ENCODE data around the gene HADHA. TPM values are rescaled to one million over a fixed set of nuclear protein-coding genes. Genes with fewer than 3 reads are reported as not detected.

The HADHA gene
- total RNA-seq, 1 experiment from 2014 or later = 112 TPM

DNA sequence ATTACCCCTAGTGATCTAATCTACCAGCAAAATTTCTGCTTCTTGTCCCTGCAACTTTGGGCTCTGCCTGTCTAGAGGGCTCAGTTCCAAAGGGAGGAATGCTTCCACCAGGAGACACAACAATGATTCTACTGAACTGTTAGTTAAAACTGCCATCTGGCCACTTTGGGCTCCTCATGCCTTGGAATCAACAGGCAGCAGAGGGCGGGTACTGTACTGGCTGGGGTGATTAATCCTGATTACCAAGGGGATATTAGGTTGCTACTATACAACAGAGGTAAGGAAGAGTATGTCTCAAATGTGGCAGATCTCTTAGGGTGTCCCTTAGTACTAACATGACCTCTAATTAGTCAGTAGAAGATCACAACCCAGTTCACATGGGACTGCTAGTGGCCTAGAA is 21.4 kb downstream of the HADHA start:
- H3K79me1 ChIP-seq (ENCODE audit: insufficient read depth, low read depth, low read length, poor library complexity, severe bottlenecking) = peaks cover under 1% of the 10 kb centered on the region
- no peak overlapping the region for H4K5ac ChIP-seq (ENCODE audit: insufficient read length, low read depth, low read length)
- no CpG with 5 or more reads among the region's 1 CpG for WGBS (ENCODE audit: extremely low coverage, insufficient read length, low lambda C conversion rate)
- H3K23ac ChIP-seq (ENCODE audit: insufficient read length, low read depth, low read length) = no peak overlapping the region
- no peaks in the 10 kb centered on the region for H4K20me1 ChIP-seq (ENCODE audit: control insufficient read depth, insufficient read depth, insufficient read length)
- H3K4me3 Mint-ChIP-seq = no peak overlapping the region
- no peak overlapping the region for H3K9ac ChIP-seq (ENCODE audit: extremely low read depth, insufficient read length, low read length)
- no peaks in the 10 kb centered on the region for H3K27me3 Mint-ChIP-seq (ENCODE audit: low read depth)
- H3K4ac ChIP-seq (ENCODE audit: low read depth, low read length) = no peak overlapping the region
- no peak overlapping the region for H4K8ac ChIP-seq (replicated peaks; ENCODE audit: insufficient read length, low read depth, low read length)
- H3K9me3 Mint-ChIP-seq = peaks cover 2 to 9% of the 10 kb centered on the region in 2 experiments; a peak in 4 of 5 replicates
- H2BK5ac ChIP-seq (ENCODE audit: insufficient read length, low read length) = no peak overlapping the region
- TF ChIP-seq CTCF (conservative IDR thresholded peaks at IDR 0.05) = no peak
- H3K23me2 ChIP-seq (ENCODE audit: insufficient read length, low read depth, low read length, poor library complexity, severe bottlenecking) = no peaks in the 10 kb centered on the region
- no peak overlapping the region for H3K27ac Mint-ChIP-seq
- no peak overlapping the region for H2BK12ac ChIP-seq (ENCODE audit: insufficient read length, low read depth, low read length)
- peaks cover 27 to 37% (median 28%) of the 10 kb centered on the region in 3 experiments for H3K36me3 Mint-ChIP-seq (ENCODE audit: insufficient read depth in 1 of 3, low read depth in 3 of 3)
- H3T11ph ChIP-seq (ENCODE audit: low read length) = no peak overlapping the region
- H3K18ac ChIP-seq (ENCODE audit: insufficient read length, low read depth, low read length) = no peak overlapping the region
- H3K14ac ChIP-seq (ENCODE audit: insufficient read depth, low read length) = no peak overlapping the region
- no peaks in the 10 kb centered on the region for H3K4me1 Mint-ChIP-seq
- H3K27me3 ChIP-seq (ENCODE audit: insufficient read depth, low read length) = no peaks in the 10 kb centered on the region
- no peaks in the 10 kb centered on the region for H3K4me1 ChIP-seq (ENCODE audit: insufficient read depth, low read length)
- H4K91ac ChIP-seq (ENCODE audit: insufficient read length, low read depth, low read length) = no peak overlapping the region
- no peak overlapping the region for H3K56ac ChIP-seq (ENCODE audit: insufficient read length, low read depth, low read length)
- H3K4me2 ChIP-seq (ENCODE audit: insufficient read depth, insufficient read length, low read length) = no peak overlapping the region
- no peak overlapping the region for H2BK120ac ChIP-seq (ENCODE audit: low read depth, low read length, poor library complexity, severe bottlenecking)
- no peaks in the 10 kb centered on the region for H3K79me2 ChIP-seq (ENCODE audit: insufficient read depth, low read length)
- no peak for DNase-seq
- no peak overlapping the region for H2AFZ ChIP-seq (ENCODE audit: low read length)
- no peak overlapping the region for H2AK5ac ChIP-seq (ENCODE audit: insufficient read length, low read length)
- H2BK20ac ChIP-seq (ENCODE audit: low read depth, low read length, poor library complexity, severe bottlenecking) = no peak overlapping the region
- no peak overlapping the region for H2BK15ac ChIP-seq (ENCODE audit: low read depth, low read length)
- no peaks in the 10 kb centered on the region for H3K9me3 ChIP-seq (ENCODE audit: control insufficient read depth, low read depth, low read length)
- H3K27ac ChIP-seq (ENCODE audit: insufficient read length, low read depth, low read length) = no peak overlapping the region

All from H9 (cell line).